HepG2 (cell line): Measurements from ENCODE around the gene FKBP10. TPM values are rescaled to one million over a fixed set of nuclear protein-coding genes. Genes with fewer than 3 reads are reported as not detected.

Experiments used
- CEBPB ChIP-seq: IDR thresholded peaks from 2 replicates; pipeline ENCODE4 v1.6.1; 2011; ENCODE audit warnings: low read depth, low read length, improper control_type of control experiment, borderline replicate concordance
- CTCF ChIP-seq: sonication (generic); formaldehyde crosslinking; IDR thresholded peaks from 2 replicates; pipeline ENCODE4 v1.5.0; 2020; ENCODE audit warnings: mild to moderate bottlenecking, missing genetic modification reagents, moderate library complexity
- FOXA1 ChIP-seq, 2 experiments: fragments of 450-650 bp in 1 of 2; sonication (generic) in 1 of 2; formaldehyde crosslinking in 1 of 2; IDR thresholded peaks; 2 replicates each; pipeline versions ENCODE4 v1.4.0 to v1.6.1; 2016 to 2020; ENCODE audit warnings: missing genetic modification reagents in 1 of 2
- HNF1A ChIP-seq, 2 experiments: sonication (generic) in 1 of 2; formaldehyde crosslinking in 1 of 2; IDR thresholded peaks; 2 replicates each; pipeline versions ENCODE4 v1.4.0 to v1.6.1; 2016 to 2020; ENCODE audit warnings: borderline replicate concordance in 1 of 2, low read depth in 1 of 2, mild to moderate bottlenecking in 1 of 2, missing genetic modification reagents in 1 of 2
- MAX ChIP-seq: IDR thresholded peaks from 2 replicates; pipeline ENCODE4 v1.6.1; 2012; ENCODE audit warnings: inconsistent platforms
- NFIC ChIP-seq: IDR thresholded peaks from 2 replicates; pipeline ENCODE4 v1.6.1; 2012; ENCODE audit warnings: mild to moderate bottlenecking, low read length, inconsistent platforms
- RFX5 ChIP-seq: IDR thresholded peaks from 2 replicates; pipeline ENCODE4 v1.6.1; 2011; ENCODE audit warnings: low read depth, low read length, improper control_type of control experiment
- SAFB2 ChIP-seq: sonication (generic); formaldehyde crosslinking; IDR thresholded peaks from 2 replicates; pipeline ENCODE4 v1.5.1; 2020; ENCODE audit warnings: missing genetic modification reagents, low read depth, mild to moderate bottlenecking, borderline replicate concordance
- SNAI1 ChIP-seq: sonication (generic); formaldehyde crosslinking; IDR thresholded peaks from 2 replicates; pipeline ENCODE4 v1.5.0; 2020; ENCODE audit warnings: mild to moderate bottlenecking, missing genetic modification reagents, borderline replicate concordance
- SNAPC4 ChIP-seq: sonication (generic); formaldehyde crosslinking; IDR thresholded peaks from 2 replicates; pipeline ENCODE4 v1.4.0; 2020; ENCODE audit warnings: mild to moderate bottlenecking, missing genetic modification reagents
- SP4 ChIP-seq: sonication (generic); formaldehyde crosslinking; IDR thresholded peaks from 2 replicates; pipeline ENCODE4 v1.8.1; 2023; ENCODE audit warnings: mild to moderate bottlenecking, missing genetic modification reagents
- XRCC5 ChIP-seq: fragments of 200-400 bp; formaldehyde crosslinking; optimal IDR thresholded peaks from 2 replicates; pipeline ENCODE3; 2017; ENCODE audit warnings: mild to moderate bottlenecking, low read length
- ZFP36 ChIP-seq: fragments of 150-350 bp; IDR thresholded peaks from 2 replicates; pipeline ENCODE4 v1.6.1; 2018; ENCODE audit warnings: borderline replicate concordance, low read length, low read depth; ENCODE audit not compliant: partially characterized antibody
- ZNF274 ChIP-seq: sonication (generic); formaldehyde crosslinking; IDR thresholded peaks from 2 replicates; pipeline ENCODE4 v1.5.1; 2020; ENCODE audit warnings: mild to moderate bottlenecking, missing genetic modification reagents
- ZNF3 ChIP-seq: IDR thresholded peaks from 2 replicates; pipeline ENCODE4 v1.7.0; 2017; ENCODE audit warnings: inconsistent platforms
- ZNF564 ChIP-seq: sonication (generic); formaldehyde crosslinking; IDR thresholded peaks from 2 replicates; pipeline ENCODE4 v1.8.1; 2023; ENCODE audit warnings: mild to moderate bottlenecking, missing genetic modification reagents
- ZNF772 ChIP-seq: sonication (generic); formaldehyde crosslinking; IDR thresholded peaks from 2 replicates; pipeline ENCODE4 v1.5.0; 2020; ENCODE audit warnings: mild to moderate bottlenecking, missing genetic modification reagents
- ZNF790 ChIP-seq: sonication (generic); formaldehyde crosslinking; IDR thresholded peaks from 2 replicates; pipeline ENCODE4 v1.8.0; 2022; ENCODE audit warnings: missing genetic modification reagents, mild to moderate bottlenecking, borderline replicate concordance
- polyA plus RNA-seq, 8 experiments: library from polyadenylated mRNA; depleted of rRNA in 3 of 8; stranded (reverse) in 7 of 8; unstranded in 1 of 8; fragments of >200 nt; fragmentation: Illumina TruSeq in 4 of 8; extraction: Trizol in 4 of 8; gene quantifications; 2 replicates each; pipeline versions ENCODE4 v1.2.1 to v1.2.3, GENCODE V29; 2011 to 2016; ENCODE audit warnings: low read depth in 4 of 8, missing spikeins in 1 of 8, mixed read lengths in 1 of 8; ENCODE audit not compliant: insufficient read depth in 1 of 8
- total RNA-seq, 5 experiments: library from RNA; depleted of rRNA; stranded (reverse); fragments of >200 nt; fragmentation: Illumina TruSeq; extraction: Trizol; gene quantifications; 2 replicates each; pipeline ENCODE4 v1.2.3, GENCODE V29; 2016; ENCODE audit warnings: low read depth in 1 of 5

Gene FKBP10
- total and polyA plus RNA-seq, 2 of the 13 experiments (the other 11 are each of a cell fraction or from before 2014, with no cell fraction given), result 149 to 573 TPM

GRCh38 chr17:41836550-41837196 is 23.9 kb downstream of the FKBP10 start (continued):
- TF ChIP-seq ZNF274 (CRISPR knock-in tag), result no peak
- no peak for TF ChIP-seq FOXA1 (IDR thresholded peaks at IDR 0.05)
- TF ChIP-seq FOXA1 (CRISPR knock-in tag; IDR thresholded peaks at IDR 0.05), result no peak
- TF ChIP-seq RFX5, result no peak
- TF ChIP-seq ZFP36, result no peak
- no peak for TF ChIP-seq SNAI1 (CRISPR knock-in tag)
- TF ChIP-seq CEBPB, result no peak
- TF ChIP-seq XRCC5, result no peak
- TF ChIP-seq ZNF3 (CRISPR knock-in tag), result no peak
- TF ChIP-seq ZNF790 (CRISPR knock-in tag), result no peak
- no peak for TF ChIP-seq CTCF (CRISPR knock-in tag)
- TF ChIP-seq SP4 (CRISPR knock-in tag), result no peak
- no peak for TF ChIP-seq ZNF564 (CRISPR knock-in tag)
- no peak for TF ChIP-seq MAX
- no peak for TF ChIP-seq HNF1A (IDR thresholded peaks at IDR 0.05; ENCODE audit: low read depth)
- no peak for TF ChIP-seq HNF1A (CRISPR knock-in tag; IDR thresholded peaks at IDR 0.05; ENCODE audit: borderline replicate concordance)
- 0 out of 2 replicates have a peak, but pooled peaks have one; percentile 33 for TF ChIP-seq SAFB2 (CRISPR knock-in tag)
- TF ChIP-seq SNAPC4, result 0 out of 2 replicates have a peak, but pooled peaks have one; percentile 14
- TF ChIP-seq ZNF772 (CRISPR knock-in tag), result no peak
- TF ChIP-seq NFIC, result no peak
